Stimulated activated CD8-positive, alpha-beta memory T cell treated with anti-CD3 and anti-CD28 coated beads, Interleukin-15, amount 100 ng/mL, for 24 hours (primary cell): ENCODE results near the gene PLEKHM1.
"Not testable (repeated sequence)": the region's sequence is repeated elsewhere in the genome, so short reads cannot be mapped to it uniquely, and the experiment has no call there.

Source experiments
- DNase-seq: peaks from one replicate; pipeline ENCODE4 v3.0.0-alpha.2; 2020; ENCODE audit warnings: low read depth

PLEKHM1 gene

GRCh38 chr17:45461524-45462327, 28.8 kb downstream of the PLEKHM1 start:
- not testable (repeated sequence) for DNase-seq

GRCh38 chr17:45460422-45460821, 30.1 kb downstream of the PLEKHM1 start:
- DNase-seq, result not testable (repeated sequence)

DNA sequence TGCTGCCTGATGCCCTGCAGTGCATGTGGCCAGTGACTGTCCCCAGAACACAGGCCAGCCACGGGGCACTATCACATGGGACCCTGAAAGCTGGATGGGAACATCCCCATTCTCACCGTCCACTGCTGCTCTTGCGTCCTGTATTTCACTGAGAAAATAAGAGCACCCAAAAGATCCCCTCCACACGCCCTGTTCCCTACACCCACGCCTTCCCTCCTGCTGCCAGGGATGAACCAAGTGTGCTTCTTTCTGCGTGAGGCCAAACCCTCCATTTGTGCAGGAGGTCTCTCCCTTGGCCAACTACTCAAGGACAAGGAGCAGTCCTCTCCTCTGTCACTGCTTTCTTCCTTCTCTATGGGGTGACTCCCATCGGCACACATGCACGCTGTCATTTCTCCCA, 36.2 kb downstream of the PLEKHM1 start:
- DNase-seq, result not testable (repeated sequence)

- DNase-seq, result not testable (repeated sequence)
Measured at GRCh38 chr17:45453731-45454130, 36.8 kb downstream of the PLEKHM1 start.

DNA sequence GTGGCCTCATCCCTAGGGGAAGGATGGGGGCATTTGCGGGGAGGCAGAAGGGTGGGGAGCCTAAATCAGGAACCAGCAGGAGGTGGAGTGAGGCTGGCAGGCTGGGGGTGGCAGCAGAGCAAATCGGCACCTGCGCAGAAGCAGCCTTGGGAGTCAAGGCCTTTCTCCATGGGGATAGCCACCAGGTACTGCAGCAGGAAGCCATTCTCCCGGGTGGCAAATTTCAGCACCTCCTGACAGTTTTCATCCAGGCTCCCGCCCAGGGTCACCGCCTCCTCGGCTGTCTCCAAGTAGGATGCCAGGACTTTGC, 37.3 kb downstream of the PLEKHM1 start:
- not testable (repeated sequence) for DNase-seq

DNA sequence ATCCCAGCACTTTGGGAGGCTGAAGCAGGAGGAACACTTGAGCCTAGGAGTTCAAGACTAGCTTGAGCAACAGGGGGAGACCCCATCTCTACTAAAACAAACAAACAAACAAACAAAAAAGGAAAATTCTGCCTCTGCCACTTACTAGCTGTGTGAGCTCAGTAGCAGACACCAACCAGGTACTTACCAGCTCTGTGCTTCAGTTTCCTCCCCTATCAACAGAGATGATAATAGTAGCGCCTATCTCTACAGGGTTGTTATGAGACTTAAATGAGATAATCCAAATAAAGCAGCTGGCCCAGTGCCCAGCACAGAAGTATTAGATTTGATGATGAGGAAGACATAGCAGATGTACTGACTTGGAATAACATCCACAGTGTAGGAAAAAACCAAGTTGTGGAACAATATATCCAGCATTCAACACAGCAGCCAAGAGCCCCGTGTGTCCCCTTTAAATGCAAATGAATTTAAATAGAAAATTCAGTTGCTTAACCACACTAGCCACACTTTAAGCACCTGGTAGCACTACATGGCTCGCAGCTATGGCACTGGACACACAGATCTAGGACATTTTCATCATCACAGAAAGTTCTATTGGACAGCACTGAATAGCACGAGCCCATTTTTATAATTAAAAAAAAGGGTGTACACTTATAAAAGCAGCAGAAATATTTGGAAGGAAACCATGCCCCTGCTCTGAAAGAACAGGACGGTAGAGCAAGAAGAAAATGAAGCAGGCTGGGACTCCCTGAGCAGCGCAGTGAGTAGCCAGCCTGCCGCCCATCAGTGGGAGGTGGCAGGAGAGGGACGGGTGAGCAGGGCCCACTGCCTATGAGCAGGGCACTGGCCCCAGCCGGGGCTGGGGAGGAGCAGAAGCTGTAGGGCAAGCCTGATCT, 37.9 kb downstream of the PLEKHM1 start:
- not testable (repeated sequence) for DNase-seq

GRCh38 chr17:45451660-45452059, 38.9 kb downstream of the PLEKHM1 start:
- DNase-seq, result not testable (repeated sequence)

- no peak for DNase-seq
Measured at GRCh38 chr17:45451131-45451530, 39.4 kb downstream of the PLEKHM1 start.

GRCh38 chr17:45449708-45450329, 40.7 kb downstream of the PLEKHM1 start:
- DNase-seq, result not testable (repeated sequence)

DNA sequence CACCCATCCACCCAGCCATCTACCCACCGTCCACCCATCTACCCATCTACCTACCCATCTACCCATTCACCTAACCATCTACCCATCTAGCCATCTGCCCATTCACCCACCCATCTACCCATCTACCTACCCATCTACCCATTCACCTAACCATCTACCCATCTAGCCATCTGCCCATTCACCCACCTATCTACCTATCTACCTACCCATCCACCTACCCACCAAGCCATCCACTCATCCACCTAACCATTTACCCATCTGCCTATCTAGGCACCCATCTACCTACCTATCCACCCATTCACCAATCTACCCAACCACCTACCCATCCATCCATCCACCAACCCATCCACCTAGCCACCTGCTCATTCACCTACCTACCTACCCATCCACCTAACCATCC, 41.3 kb downstream of the PLEKHM1 start:
- DNase-seq, result not testable (repeated sequence)

DNA sequence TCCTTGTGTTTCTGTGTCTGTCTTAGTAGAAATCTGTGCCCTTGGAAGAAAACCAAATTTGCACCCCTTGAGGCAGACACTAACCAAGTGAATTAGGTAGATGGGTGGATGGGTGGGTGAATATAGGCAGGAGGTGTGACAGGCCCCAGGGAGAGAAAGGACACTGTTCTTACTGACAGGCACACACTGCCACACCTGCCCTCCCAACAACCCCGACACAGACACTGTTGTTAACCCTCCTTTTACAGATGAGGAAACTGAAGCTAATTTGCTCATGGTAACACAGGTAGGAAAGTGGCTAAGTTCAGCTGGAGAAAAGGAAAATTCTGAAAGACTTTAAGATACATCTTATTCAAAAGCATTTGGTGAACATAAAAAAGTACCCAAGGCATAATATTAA, 42.0 kb downstream of the PLEKHM1 start:
- DNase-seq, result not testable (repeated sequence)

DNA sequence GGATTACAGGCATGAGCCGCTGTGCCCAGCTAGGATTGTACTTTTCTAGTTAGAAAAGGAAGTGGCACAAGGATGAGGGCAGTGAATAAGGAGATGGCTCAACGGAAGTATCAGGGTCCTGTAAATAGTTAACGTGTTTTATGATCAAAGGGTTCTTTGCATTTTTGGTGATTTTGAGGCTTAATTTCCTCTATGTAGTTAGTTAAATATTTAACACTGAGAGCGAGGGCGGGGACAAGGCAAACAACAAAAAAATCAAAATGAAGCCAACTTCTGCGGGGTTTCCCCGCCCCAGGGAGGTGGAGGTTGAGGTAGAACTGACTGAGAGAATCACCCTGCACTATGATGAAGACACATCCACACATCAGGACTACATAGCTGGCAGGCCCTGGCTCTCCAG, 42.5 kb downstream of the PLEKHM1 start:
- DNase-seq, result not testable (repeated sequence)

GRCh38 chr17:45447650-45448049, 42.9 kb downstream of the PLEKHM1 start:
- DNase-seq, result not testable (repeated sequence)

DNA sequence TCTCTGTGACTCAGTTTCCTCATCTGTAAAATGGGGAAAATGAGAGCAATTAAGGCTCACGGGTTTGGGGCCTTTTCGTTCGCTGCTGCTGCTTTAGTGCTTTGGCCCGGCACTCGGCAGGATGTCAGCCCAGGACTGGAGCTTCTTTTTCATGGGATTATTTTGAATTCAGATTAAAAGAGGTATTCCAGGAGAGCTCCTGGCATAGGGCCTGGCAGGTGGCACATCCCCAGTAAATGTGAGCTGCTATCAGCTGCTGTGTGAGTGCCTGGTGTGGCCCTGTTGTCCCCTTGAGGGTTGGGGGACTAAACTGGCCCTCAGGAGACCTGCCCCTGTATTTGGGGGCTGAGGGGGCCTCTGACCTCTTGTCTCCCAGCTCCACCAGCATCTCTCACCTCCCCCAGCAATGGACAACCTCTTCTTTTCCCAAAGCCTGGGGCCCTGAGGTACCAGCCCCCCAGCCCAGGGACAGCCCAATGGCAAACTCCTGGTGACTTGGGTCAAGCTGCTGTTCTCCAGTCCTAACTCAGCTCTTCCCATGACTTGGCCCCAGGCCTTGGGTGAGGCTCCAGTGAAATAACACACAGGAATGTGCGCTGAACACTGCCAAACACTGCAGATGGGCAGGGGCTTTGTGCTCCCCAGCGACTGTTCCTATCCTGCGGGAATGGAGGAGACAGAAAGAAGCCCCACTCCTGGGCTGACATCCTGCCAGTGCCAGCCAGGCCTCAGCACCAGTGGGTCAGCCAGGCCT, 43.5 kb downstream of the PLEKHM1 start:
- DNase-seq, result not testable (repeated sequence)

- not testable (repeated sequence) for DNase-seq
Measured at GRCh38 chr17:45445901-45446743, 44.4 kb downstream of the PLEKHM1 start.

DNA sequence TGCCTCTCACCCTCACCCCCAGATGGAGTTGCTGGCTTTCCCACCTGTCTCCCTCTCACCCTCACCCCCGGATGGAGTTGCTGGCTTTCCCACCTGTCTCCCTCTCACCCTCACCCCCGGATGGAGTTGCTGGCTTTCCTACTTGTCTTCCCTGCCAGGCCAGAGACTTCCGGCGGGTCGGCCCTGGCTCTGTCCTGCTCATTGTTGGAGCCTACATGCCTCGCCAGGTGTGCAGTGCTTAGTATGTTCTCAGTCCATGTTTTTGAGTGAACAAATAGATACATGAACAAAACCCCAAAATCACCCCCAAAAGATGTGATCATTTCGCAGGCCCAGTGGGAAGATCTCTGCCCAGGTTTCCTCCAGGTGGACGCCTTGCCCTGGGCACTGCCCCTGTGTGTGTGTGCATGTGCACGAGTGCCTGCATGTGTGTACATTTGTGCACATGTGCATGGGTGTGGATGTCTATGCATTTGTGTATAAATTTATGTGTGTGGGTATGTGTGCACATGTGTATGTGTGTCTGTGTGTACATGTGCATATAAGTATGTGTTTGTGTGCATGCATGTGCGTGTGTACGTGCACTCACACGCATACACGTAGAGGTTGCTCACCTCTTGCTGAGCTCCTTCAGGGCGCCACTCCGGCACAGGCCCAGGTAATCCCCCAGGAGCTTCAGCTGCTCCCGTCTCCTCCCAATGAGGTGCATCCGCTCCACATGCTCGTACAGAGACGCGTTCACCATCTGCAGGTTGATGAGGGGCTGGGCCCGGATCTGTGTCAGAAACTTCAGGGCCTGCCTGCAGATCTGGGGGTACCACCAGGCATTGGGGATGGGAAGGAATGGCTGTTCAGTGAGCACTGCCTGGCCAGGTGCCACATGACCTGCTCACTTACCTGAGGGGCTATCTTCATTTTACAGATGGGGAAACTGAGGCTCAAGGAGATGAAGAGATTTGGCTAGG, 45.4 kb downstream of the PLEKHM1 start:
- not testable (repeated sequence) for DNase-seq

GRCh38 chr17:45444301-45444700, 46.2 kb downstream of the PLEKHM1 start:
- DNase-seq, result not testable (repeated sequence)

GRCh38 chr17:45443371-45444260, 46.9 kb downstream of the PLEKHM1 start:
- DNase-seq, result not testable (repeated sequence)
